Adrenal gland (tissue), 5 donors: ENCODE data around the gene MEPCE.

ENCODE experiments used
- POLR2A ChIP-seq, 2 donors: fragments of 450-650 bp; IDR thresholded peaks; one replicate each; pipeline ENCODE4 v1.6.1; 2017; ENCODE audit warnings: antibody characterized with exemption in 2 of 2, mild to moderate bottlenecking in 2 of 2, moderate library complexity in 1 of 2
- TF ChIP-seq, protein P1 (sequence below), 6 experiments: fragments of 450-650 bp in 4 of 6; fragments of 200-600 bp in 2 of 6; sonication (generic) in 1 of 6; IDR thresholded peaks; 1 replicate in 5 of 6; 2 replicates in 1 of 6; pipeline versions ENCODE4 v1.5.1 to v1.8.0; 2016 to 2021; ENCODE audit warnings: antibody characterized with exemption in 6 of 6, mild to moderate bottlenecking in 2 of 6, moderate library complexity in 1 of 6
- donor health status: DM: no; HTN: no; CAD: no.

DNA sequence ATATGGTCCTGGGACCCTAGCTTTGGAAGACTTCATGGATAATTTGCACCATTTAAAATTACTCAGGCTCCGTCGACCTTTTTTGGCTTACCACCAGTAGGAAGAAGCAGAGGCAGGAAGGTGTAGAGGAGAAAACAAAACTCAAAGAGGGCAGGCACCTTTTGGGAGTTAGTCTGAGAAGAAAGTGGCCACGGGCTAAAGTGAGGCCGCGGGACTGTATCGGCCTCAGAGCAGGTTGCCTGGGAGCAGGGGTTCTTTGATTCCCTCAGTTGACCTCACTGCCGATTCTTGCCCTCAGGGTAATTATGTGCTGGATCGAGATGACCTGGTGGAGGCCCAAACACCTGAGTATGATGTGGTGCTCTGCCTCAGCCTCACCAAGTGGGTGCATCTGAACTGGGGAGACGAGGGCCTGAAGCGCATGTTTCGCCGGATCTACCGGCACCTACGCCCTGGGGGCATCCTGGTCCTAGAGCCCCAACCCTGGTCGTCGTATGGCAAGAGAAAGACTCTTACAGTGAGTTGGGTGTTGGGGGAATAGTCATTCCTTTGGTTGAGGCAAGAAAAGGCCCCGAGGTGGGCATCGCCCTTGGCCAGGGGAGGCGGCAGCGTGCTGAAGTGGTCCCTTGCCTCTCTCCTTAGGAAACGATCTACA lies 3.1 kb downstream of the MEPCE start:
- TF ChIP-seq, protein P1, sequence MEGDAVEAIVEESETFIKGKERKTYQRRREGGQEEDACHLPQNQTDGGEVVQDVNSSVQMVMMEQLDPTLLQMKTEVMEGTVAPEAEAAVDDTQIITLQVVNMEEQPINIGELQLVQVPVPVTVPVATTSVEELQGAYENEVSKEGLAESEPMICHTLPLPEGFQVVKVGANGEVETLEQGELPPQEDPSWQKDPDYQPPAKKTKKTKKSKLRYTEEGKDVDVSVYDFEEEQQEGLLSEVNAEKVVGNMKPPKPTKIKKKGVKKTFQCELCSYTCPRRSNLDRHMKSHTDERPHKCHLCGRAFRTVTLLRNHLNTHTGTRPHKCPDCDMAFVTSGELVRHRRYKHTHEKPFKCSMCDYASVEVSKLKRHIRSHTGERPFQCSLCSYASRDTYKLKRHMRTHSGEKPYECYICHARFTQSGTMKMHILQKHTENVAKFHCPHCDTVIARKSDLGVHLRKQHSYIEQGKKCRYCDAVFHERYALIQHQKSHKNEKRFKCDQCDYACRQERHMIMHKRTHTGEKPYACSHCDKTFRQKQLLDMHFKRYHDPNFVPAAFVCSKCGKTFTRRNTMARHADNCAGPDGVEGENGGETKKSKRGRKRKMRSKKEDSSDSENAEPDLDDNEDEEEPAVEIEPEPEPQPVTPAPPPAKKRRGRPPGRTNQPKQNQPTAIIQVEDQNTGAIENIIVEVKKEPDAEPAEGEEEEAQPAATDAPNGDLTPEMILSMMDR (IDR thresholded peaks at IDR 0.05) = no peak
- TF ChIP-seq POLR2A (IDR thresholded peaks at IDR 0.05) = no peak
